ENCODE measurements around the gene SKAP1. TPM values are rescaled to one million over a fixed set of nuclear protein-coding genes. Genes with fewer than 3 reads are reported as not detected.
"Not testable (repeated sequence)": the region's sequence is repeated elsewhere in the genome, so short reads cannot be mapped to it uniquely, and the experiment has no call there.

Gene SKAP1
- polyA plus RNA-seq, 1 donor from 2014 or later: 11.5 TPM

- no peaks in the 10 kb centered on the region for H3K4me1 Mint-ChIP-seq
- H3K27ac Mint-ChIP-seq: no peak overlapping the region
- no peaks in the 10 kb centered on the region for H3K9me3 Mint-ChIP-seq
- H3K4me3 Mint-ChIP-seq: no peak overlapping the region
- H3K27me3 Mint-ChIP-seq: peaks cover 4% of the 10 kb centered on the region
- H3K36me3 Mint-ChIP-seq: peaks cover 3% of the 10 kb centered on the region
Observed at GRCh38 chr17:48187872-48188608, 242.0 kb downstream of the SKAP1 start.

GRCh38 chr17:48186317-48186716 lies 243.7 kb downstream of the SKAP1 start:
- not testable (repeated sequence) for H3K36me3 Mint-ChIP-seq, H3K4me1 Mint-ChIP-seq, H3K27me3 Mint-ChIP-seq, H3K27ac Mint-ChIP-seq, H3K9me3 Mint-ChIP-seq, H3K4me3 Mint-ChIP-seq

- H3K4me3 Mint-ChIP-seq: no peak overlapping the region
- peaks cover 7% of the 10 kb centered on the region for H3K27me3 Mint-ChIP-seq
- H3K9me3 Mint-ChIP-seq: no peaks in the 10 kb centered on the region
- H3K36me3 Mint-ChIP-seq: peaks cover 5% of the 10 kb centered on the region
- H3K27ac Mint-ChIP-seq: no peak overlapping the region
- no peaks in the 10 kb centered on the region for H3K4me1 Mint-ChIP-seq
Observed at GRCh38 chr17:48184721-48185120, 245.3 kb downstream of the SKAP1 start.

- Mint-ChIP-seq H3K27ac (no peak overlapping the region), H3K9me3 (no peaks in the 10 kb centered on the region), H3K4me3 (no peak overlapping the region), H3K36me3 (peaks cover 3% of the 10 kb centered on the region), H3K4me1 (no peaks in the 10 kb centered on the region), H3K27me3 (peaks cover 7% of the 10 kb centered on the region)
Observed at GRCh38 chr17:48181653-48182052, 248.4 kb downstream of the SKAP1 start.

GRCh38 chr17:48180842-48181629 lies 249.0 kb downstream of the SKAP1 start:
- H3K27ac Mint-ChIP-seq: no peak overlapping the region
- H3K9me3 Mint-ChIP-seq: no peaks in the 10 kb centered on the region
- peaks cover 3% of the 10 kb centered on the region for H3K36me3 Mint-ChIP-seq
- no peak overlapping the region for H3K4me3 Mint-ChIP-seq
- no peaks in the 10 kb centered on the region for H3K4me1 Mint-ChIP-seq
- peaks cover 7% of the 10 kb centered on the region for H3K27me3 Mint-ChIP-seq

- Mint-ChIP-seq H3K27me3 (peaks cover 4% of the 10 kb centered on the region), H3K36me3 (peaks cover 2% of the 10 kb centered on the region), H3K27ac (no peak overlapping the region)
Observed at GRCh38 chr17:48179071-48179945, 250.7 kb downstream of the SKAP1 start.

GRCh38 chr17:48178317-48178716 lies 251.7 kb downstream of the SKAP1 start:
- Mint-ChIP-seq H3K27ac (no peak overlapping the region), H3K9me3 (no peaks in the 10 kb centered on the region)

More at GRCh38 chr17:48179071-48179945, 250.7 kb downstream of the SKAP1 start:
- H3K4me1 Mint-ChIP-seq: no peaks in the 10 kb centered on the region
- H3K9me3 Mint-ChIP-seq: no peaks in the 10 kb centered on the region
- H3K4me3 Mint-ChIP-seq: no peak overlapping the region

GRCh38 chr17:48177816-48178215 lies 252.2 kb downstream of the SKAP1 start:
- Mint-ChIP-seq H3K27ac (no peak overlapping the region), H3K4me3 (no peak overlapping the region), H3K4me1 (no peaks in the 10 kb centered on the region), H3K9me3 (no peaks in the 10 kb centered on the region), H3K36me3 (peaks cover 2% of the 10 kb centered on the region), H3K27me3 (peaks cover 4% of the 10 kb centered on the region)

More at GRCh38 chr17:48178317-48178716, 251.7 kb downstream of the SKAP1 start:
- H3K4me3 Mint-ChIP-seq: no peak overlapping the region
- no peaks in the 10 kb centered on the region for H3K4me1 Mint-ChIP-seq
- peaks cover 4% of the 10 kb centered on the region for H3K27me3 Mint-ChIP-seq
- H3K36me3 Mint-ChIP-seq: peaks cover 2% of the 10 kb centered on the region

GRCh38 chr17:48176471-48176855 lies 253.6 kb downstream of the SKAP1 start:
- peaks cover 7% of the 10 kb centered on the region for H3K27me3 Mint-ChIP-seq
- no peaks in the 10 kb centered on the region for H3K4me1 Mint-ChIP-seq
- H3K4me3 Mint-ChIP-seq: no peak overlapping the region
- no peaks in the 10 kb centered on the region for H3K9me3 Mint-ChIP-seq
- H3K36me3 Mint-ChIP-seq: peaks cover 2% of the 10 kb centered on the region
- H3K27ac Mint-ChIP-seq: no peak overlapping the region

GRCh38 chr17:48175692-48176470 lies 254.1 kb downstream of the SKAP1 start:
- H3K27me3 Mint-ChIP-seq: peaks cover 7% of the 10 kb centered on the region
- H3K36me3 Mint-ChIP-seq: peaks cover 2% of the 10 kb centered on the region
- no peaks in the 10 kb centered on the region for H3K4me1 Mint-ChIP-seq
- H3K27ac Mint-ChIP-seq: no peak overlapping the region
- no peak overlapping the region for H3K4me3 Mint-ChIP-seq
- no peaks in the 10 kb centered on the region for H3K9me3 Mint-ChIP-seq

GRCh38 chr17:48174833-48175523 lies 255.0 kb downstream of the SKAP1 start:
- Mint-ChIP-seq H3K4me1 (no peaks in the 10 kb centered on the region), H3K27me3 (peaks cover 2% of the 10 kb centered on the region), H3K27ac (no peak overlapping the region), H3K36me3 (peaks cover under 1% of the 10 kb centered on the region), H3K4me3 (no peak overlapping the region), H3K9me3 (no peaks in the 10 kb centered on the region)

GRCh38 chr17:48173191-48173984 lies 256.6 kb downstream of the SKAP1 start:
- no peak overlapping the region for H3K27ac Mint-ChIP-seq
- H3K27me3 Mint-ChIP-seq: peaks cover 3% of the 10 kb centered on the region
- no peaks in the 10 kb centered on the region for H3K36me3 Mint-ChIP-seq
- no peaks in the 10 kb centered on the region for H3K4me1 Mint-ChIP-seq
- no peak overlapping the region for H3K4me3 Mint-ChIP-seq
- no peaks in the 10 kb centered on the region for H3K9me3 Mint-ChIP-seq

- peaks cover 3% of the 10 kb centered on the region for H3K27me3 Mint-ChIP-seq
- no peaks in the 10 kb centered on the region for H3K36me3 Mint-ChIP-seq
- H3K4me1 Mint-ChIP-seq: no peaks in the 10 kb centered on the region
- no peaks in the 10 kb centered on the region for H3K9me3 Mint-ChIP-seq
- no peak overlapping the region for H3K27ac Mint-ChIP-seq
- no peak overlapping the region for H3K4me3 Mint-ChIP-seq
Observed at GRCh38 chr17:48169926-48170325, 260.1 kb downstream of the SKAP1 start.
